H9 (cell line): Measurements from ENCODE around the gene FOXK1. TPM values are rescaled to one million over a fixed set of nuclear protein-coding genes. Genes with fewer than 3 reads are reported as not detected.

Experiments used
- DNase-seq: peaks from one replicate; pipeline ENCODE4 v3.0.0-alpha.2; 2017
- H2AFZ ChIP-seq: one replicate; pipeline ENCODE4 v1.6.1; 2013; ENCODE audit warnings: mild to moderate bottlenecking, low read length, control low read depth, moderate library complexity
- H2AK5ac ChIP-seq: 2 replicates; pipeline ENCODE4 v1.6.1; 2013; ENCODE audit warnings: low read length, control low read depth, mixed read lengths; ENCODE audit not compliant: insufficient read length
- H2BK120ac ChIP-seq: one replicate; pipeline ENCODE4 v1.6.1; 2013; ENCODE audit warnings: low read depth, mild to moderate bottlenecking, low read length, control low read depth, inconsistent platforms; ENCODE audit not compliant: poor library complexity, severe bottlenecking
- H2BK12ac ChIP-seq: 2 replicates; pipeline ENCODE4 v1.6.1; 2013; ENCODE audit warnings: low read length, control low read depth, mixed read lengths, low read depth; ENCODE audit not compliant: insufficient read length
- H2BK15ac ChIP-seq: 2 replicates; pipeline ENCODE4 v1.6.1; 2013; ENCODE audit warnings: low read depth, low read length, control low read depth
- H2BK20ac ChIP-seq: one replicate; pipeline ENCODE4 v1.6.1; 2013; ENCODE audit warnings: low read depth, mild to moderate bottlenecking, low read length, control low read depth, inconsistent platforms; ENCODE audit not compliant: poor library complexity, severe bottlenecking
- H2BK5ac ChIP-seq: 2 replicates; pipeline ENCODE4 v1.6.1; 2013; ENCODE audit warnings: low read length, control low read depth, mixed read lengths; ENCODE audit not compliant: insufficient read length
- H3K14ac ChIP-seq: 2 replicates; pipeline ENCODE4 v1.6.1; 2013; ENCODE audit warnings: low read length, control low read depth; ENCODE audit not compliant: insufficient read depth
- H3K18ac ChIP-seq: 2 replicates; pipeline ENCODE4 v1.6.1; 2013; ENCODE audit warnings: low read depth, mild to moderate bottlenecking, mixed read lengths, low read length, control low read depth; ENCODE audit not compliant: insufficient read length
- H3K23ac ChIP-seq: 2 replicates; pipeline ENCODE4 v1.6.1; 2013; ENCODE audit warnings: low read length, control low read depth, mixed read lengths, low read depth; ENCODE audit not compliant: insufficient read length
- H3K23me2 ChIP-seq: 2 replicates; pipeline ENCODE4 v1.6.1; 2013; ENCODE audit warnings: low read depth, mild to moderate bottlenecking, mixed read lengths, low read length, control low read depth; ENCODE audit not compliant: insufficient read length, poor library complexity, severe bottlenecking
- H3K27ac ChIP-seq: 2 replicates; pipeline ENCODE4 v1.5.1; 2013; ENCODE audit warnings: low read length, control low read depth, mixed read lengths, low read depth; ENCODE audit not compliant: insufficient read length
- H3K27me3 ChIP-seq: 2 replicates; pipeline ENCODE4 v1.6.1; 2013; ENCODE audit warnings: low read length, control low read depth, inconsistent platforms; ENCODE audit not compliant: insufficient read depth
- H3K4ac ChIP-seq: 2 replicates; pipeline ENCODE4 v1.6.1; 2013; ENCODE audit warnings: low read depth, mild to moderate bottlenecking, control low read depth, inconsistent platforms, low read length, moderate library complexity
- H3K4me1 ChIP-seq: 2 replicates; pipeline ENCODE4 v1.6.1; 2013; ENCODE audit warnings: low read length, control low read depth, inconsistent platforms; ENCODE audit not compliant: insufficient read depth
- H3K4me2 ChIP-seq: 2 replicates; pipeline ENCODE4 v1.6.1; 2013; ENCODE audit warnings: low read length, control low read depth, mixed read lengths; ENCODE audit not compliant: insufficient read length, insufficient read depth
- H3K56ac ChIP-seq: 2 replicates; pipeline ENCODE4 v1.6.1; 2013; ENCODE audit warnings: low read depth, mild to moderate bottlenecking, mixed read lengths, low read length, control low read depth; ENCODE audit not compliant: insufficient read length
- H3K79me1 ChIP-seq: 2 replicates; pipeline ENCODE4 v1.6.1; 2013; ENCODE audit warnings: low read depth, mild to moderate bottlenecking, moderate library complexity, low read length, control low read depth, inconsistent platforms; ENCODE audit not compliant: insufficient read depth, poor library complexity, severe bottlenecking
- H3K79me2 ChIP-seq: 2 replicates; pipeline ENCODE4 v1.6.1; 2013; ENCODE audit warnings: low read length, control low read depth, inconsistent platforms; ENCODE audit not compliant: insufficient read depth
- H3K9ac ChIP-seq: 2 replicates; pipeline ENCODE4 v1.6.1; 2013; ENCODE audit warnings: low read length, control low read depth, mixed read lengths; ENCODE audit not compliant: insufficient read length; ENCODE audit errors: extremely low read depth
- H3K9me3 ChIP-seq: one replicate; pipeline ENCODE4 v1.6.1; 2013; ENCODE audit warnings: low read depth, low read length, inconsistent platforms; ENCODE audit not compliant: control insufficient read depth
- H3T11ph ChIP-seq: one replicate; pipeline ENCODE4 v1.6.1; 2013; ENCODE audit warnings: mild to moderate bottlenecking, low read length, control low read depth, inconsistent platforms
- H4K20me1 ChIP-seq: one replicate; pipeline ENCODE4 v1.6.1; 2013; ENCODE audit not compliant: control insufficient read depth, insufficient read length, insufficient read depth
- H4K5ac ChIP-seq: 2 replicates; pipeline ENCODE4 v1.6.1; 2013; ENCODE audit warnings: low read depth, mild to moderate bottlenecking, mixed read lengths, low read length, control low read depth; ENCODE audit not compliant: insufficient read length
- H4K8ac ChIP-seq: replicated peaks from 2 replicates; pipeline ENCODE4 v1.6.1; 2013; ENCODE audit warnings: low read length, control low read depth, mixed read lengths, low read depth; ENCODE audit not compliant: insufficient read length
- H4K91ac ChIP-seq: 2 replicates; pipeline ENCODE4 v1.6.1; 2013; ENCODE audit warnings: low read depth, mild to moderate bottlenecking, moderate library complexity, mixed read lengths, low read length, control low read depth; ENCODE audit not compliant: insufficient read length
- H3K27ac Mint-ChIP-seq, 3 experiments: 2 replicates in 2 of 3; 3 replicates in 1 of 3; pipeline ENCODE4 v1.8.0; 2020 to 2021; ENCODE audit warnings: mixed read lengths in 3 of 3, mild to moderate bottlenecking in 1 of 3, moderate library complexity in 1 of 3
- H3K27me3 Mint-ChIP-seq: 2 replicates; pipeline ENCODE4 v1.8.0; 2021; ENCODE audit warnings: low read depth, mild to moderate bottlenecking, moderate library complexity, mixed read lengths
- H3K36me3 Mint-ChIP-seq, 3 experiments: 2 replicates in 2 of 3; 3 replicates in 1 of 3; pipeline ENCODE4 v1.8.0; 2020 to 2021; ENCODE audit warnings: low read depth in 3 of 3, mixed read lengths in 3 of 3; ENCODE audit not compliant: insufficient read depth in 1 of 3
- H3K4me1 Mint-ChIP-seq, 2 experiments: 2 replicates each; pipeline ENCODE4 v1.8.0; 2020; ENCODE audit warnings: mixed read lengths in 2 of 2
- H3K4me3 Mint-ChIP-seq, 2 experiments: 2 replicates in 1 of 2; 3 replicates in 1 of 2; pipeline ENCODE4 v1.8.0; 2020 to 2021; ENCODE audit warnings: mild to moderate bottlenecking in 2 of 2, mixed read lengths in 2 of 2, moderate library complexity in 1 of 2
- H3K9me3 Mint-ChIP-seq, 2 experiments: 2 replicates in 1 of 2; 3 replicates in 1 of 2; pipeline ENCODE4 v1.8.0; 2020; ENCODE audit warnings: mild to moderate bottlenecking in 2 of 2, mixed read lengths in 2 of 2, moderate library complexity in 1 of 2
- CTCF ChIP-seq: fragments of 200-600 bp; sonication (generic); conservative IDR thresholded peaks from 3 replicates; pipeline ENCODE4 v1.8.0; 2021; ENCODE audit warnings: antibody characterized with exemption, mild to moderate bottlenecking
- WGBS: extraction: QIAGEN DNeasy Blood & Tissue Kit; methylation state at CpG from one replicate; pipeline ENCODE4 v1.1.7; 2013; ENCODE audit warnings: missing lambda C conversion rate, low lambda C conversion rate, mixed read lengths; ENCODE audit not compliant: insufficient read length; ENCODE audit errors: extremely low coverage; 5-methylcytosine and 5-hydroxymethylcytosine counted together
- total RNA-seq: library from RNA; stranded (reverse); gene quantifications from 2 replicates; pipeline ENCODE4 v1.2.1, GENCODE V29; 2021

The FOXK1 gene
- total RNA-seq, 1 experiment from 2014 or later: 14.4 TPM

GRCh38 chr7:4703532-4703931 lies 21.4 kb downstream of the FOXK1 start:
- no peak overlapping the region for H3K56ac ChIP-seq
- no peak overlapping the region for H4K91ac ChIP-seq
- no CpG with 5 or more reads among the region's 9 CpGs for WGBS
- no peak overlapping the region for H3K4me2 ChIP-seq
- no peak overlapping the region for H3K27ac ChIP-seq
- H3K79me1 ChIP-seq: no peaks in the 10 kb centered on the region
- Mint-ChIP-seq H3K4me3 (no peak overlapping the region; a peak in 1 of 5 replicates), H3K27ac (no peak overlapping the region), H3K9me3 (no peaks in the 10 kb centered on the region; a peak in 1 of 5 replicates), H3K36me3 (no peaks in the 10 kb centered on the region), H3K4me1 (peaks cover 30 to 39% of the 10 kb centered on the region in 2 experiments), H3K27me3 (peaks cover 95% of the 10 kb centered on the region)
- no peak overlapping the region for H2BK15ac ChIP-seq
- no peak overlapping the region for H4K8ac ChIP-seq
- H2BK5ac ChIP-seq: no peak overlapping the region
- H3T11ph ChIP-seq: no peak overlapping the region
- no peak overlapping the region for H4K5ac ChIP-seq
- no peak overlapping the region for H3K9ac ChIP-seq
- H3K9me3 ChIP-seq: no peaks in the 10 kb centered on the region
- no peak overlapping the region for H2AK5ac ChIP-seq
- peaks cover 4% of the 10 kb centered on the region for H4K20me1 ChIP-seq
- H3K4ac ChIP-seq: no peak overlapping the region
- no peak overlapping the region for H2BK120ac ChIP-seq
- H3K27me3 ChIP-seq: peaks cover 19% of the 10 kb centered on the region; the same call in 1 of the 2 replicates
- H3K14ac ChIP-seq: no peak overlapping the region
- H3K18ac ChIP-seq: no peak overlapping the region
- H3K4me1 ChIP-seq: peaks cover 3% of the 10 kb centered on the region; the same call in 1 of the 2 replicates
- no peak overlapping the region for H3K23ac ChIP-seq
- H2BK12ac ChIP-seq: no peak overlapping the region
- no peak for TF ChIP-seq CTCF
- no peaks in the 10 kb centered on the region for H3K79me2 ChIP-seq
- H3K23me2 ChIP-seq: peaks cover 11% of the 10 kb centered on the region
- no peak for DNase-seq
- H2BK20ac ChIP-seq: no peak overlapping the region
- H2AFZ ChIP-seq: no peak overlapping the region
